ENCODE results near the gene TRMT1. TPM values are rescaled to one million over a fixed set of nuclear protein-coding genes. Genes with fewer than 3 reads are reported as not detected.

The TRMT1 gene
- total RNA-seq, 4 donors from 2014 or later, result 19.4 to 42.5 (median 29.0) TPM

- TF ChIP-seq CTCF (IDR thresholded peaks at IDR 0.05) (no peak), POLR2A (IDR thresholded peaks at IDR 0.05) (no peak)
- H3K9me3 ChIP-seq, result no peaks in the 10 kb centered on the region
- DNase-seq, result no peak
- H3K27ac ChIP-seq, result peak overlapping the region in 3 of 4 donors; percentile 39 to 86 (median 51)
- intact Hi-C loops (cut with DNase I), result loop anchor here (5.0 kb wide), 1 partner anchor 80 kb away; no protein-coding TSS in a partner anchor
- no peaks in the 10 kb centered on the region for H3K27me3 ChIP-seq
- peaks cover 49 to 100% (median 84%) of the 10 kb centered on the region in 3 donors for H3K4me1 ChIP-seq
- H3K36me3 ChIP-seq, result peaks cover 0 to 12% (median 0%) of the 10 kb centered on the region in 3 donors
- H3K4me3 ChIP-seq, result no peak overlapping the region
These were observed 54.2 kb downstream of the TRMT1 start for GRCh38 chr19:13062317-13062716.

- 0% methylated on average over 8 to 17 of the region's 40 CpGs for WGBS, 2 donors
- peak; percentile 17 for DNase-seq
- intact Hi-C loops (cut with DNase I), result loop anchor here (5.0 kb wide), 1 partner anchor 79 kb away; no protein-coding TSS in a partner anchor
These were observed 55.3 kb downstream of the TRMT1 start for GRCh38 chr19:13060964-13061927.

DNA sequence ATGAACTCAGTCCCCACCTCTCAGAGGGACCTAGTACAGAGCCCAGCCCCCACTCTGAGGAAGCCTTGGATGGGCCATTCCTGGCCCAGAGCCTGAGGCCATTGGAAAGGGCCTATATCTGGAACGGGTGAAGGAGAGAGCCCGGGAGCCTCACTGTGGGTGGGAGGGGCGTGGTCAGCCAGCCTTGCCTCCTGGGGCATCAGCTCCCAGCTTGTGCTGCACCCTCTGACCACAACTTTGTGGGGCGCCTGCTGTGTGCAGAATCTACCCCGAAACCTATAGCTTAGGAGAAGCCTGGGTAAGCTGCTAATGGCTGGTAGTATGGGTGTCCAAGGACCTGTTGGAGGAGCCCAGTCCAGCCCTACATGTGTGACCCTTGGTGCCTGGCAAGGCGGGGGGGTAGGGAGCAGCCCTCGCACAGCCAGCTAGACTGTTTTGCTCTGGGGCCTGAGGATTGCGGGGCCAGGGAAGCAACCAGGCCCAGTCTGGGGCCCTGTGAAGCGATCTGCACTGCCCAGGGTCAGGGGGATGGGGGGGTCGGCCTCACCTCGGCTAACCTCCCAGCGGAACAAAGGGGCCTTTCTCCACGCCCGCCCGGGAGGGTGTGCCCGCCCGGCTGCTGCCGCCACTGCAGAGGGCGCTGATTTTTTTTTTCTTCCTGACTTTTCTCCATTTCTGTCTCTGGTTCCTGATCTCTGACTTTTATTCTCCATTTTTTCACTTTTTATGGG lies 56.1 kb downstream of the TRMT1 start:
- Histone ChIP-seq H3K27ac (peak overlapping the region; percentile 51 to 96 (median 90)), H3K4me1 (peaks cover 62 to 100% (median 88%) of the 10 kb centered on the region in 3 donors), H3K9me3 (no peaks in the 10 kb centered on the region), H3K27me3 (no peaks in the 10 kb centered on the region), H3K4me3 (peak overlapping the region in 3 of 4 donors; percentile 41 to 69 (median 48)), H3K36me3 (peaks cover 0 to 1% (median 0%) of the 10 kb centered on the region in 3 donors)
- no peak for DNase-seq
- intact Hi-C loops (cut with DNase I), result loop anchor here (5.0 kb wide), 1 partner anchor 78 kb away; no protein-coding TSS in a partner anchor
- TF ChIP-seq CTCF (IDR thresholded peaks at IDR 0.05) (no peak), POLR2A (IDR thresholded peaks at IDR 0.05) (no peak)
- 4 to 11% methylated on average over 9 to 11 of the region's 19 CpGs for whole genome bisulfite sequencing, 2 donors

More at GRCh38 chr19:13060964-13061927, 55.3 kb downstream of the TRMT1 start:
- Histone ChIP-seq H3K9me3 (no peaks in the 10 kb centered on the region), H3K27me3 (no peaks in the 10 kb centered on the region), H3K36me3 (peaks cover 0 to 8% (median 0%) of the 10 kb centered on the region in 3 donors), H3K4me3 (peak overlapping the region; percentile 15 to 69 (median 44)), H3K4me1 (peaks cover 59 to 100% (median 86%) of the 10 kb centered on the region in 3 donors), H3K27ac (peak overlapping the region; percentile 51 to 96 (median 90))
- TF ChIP-seq POLR2A (IDR thresholded peaks at IDR 0.05), result no peak
- peak; percentile 94 to 97 (median 96) for TF ChIP-seq CTCF (IDR thresholded peaks at IDR 0.05)

- WGBS, 2 donors, result 59 to 69% methylated on average over 11 to 12 of the region's 12 CpGs
- intact Hi-C loops (cut with DNase I), result no loop called here
- H3K36me3 ChIP-seq, result no peaks in the 10 kb centered on the region
- H3K4me1 ChIP-seq, result peaks cover 74 to 100% (median 93%) of the 10 kb centered on the region in 3 donors
- no peak overlapping the region for H3K4me3 ChIP-seq
- no peaks in the 10 kb centered on the region for H3K27me3 ChIP-seq
- TF ChIP-seq CTCF (IDR thresholded peaks at IDR 0.05) (no peak), POLR2A (IDR thresholded peaks at IDR 0.05) (no peak)
- no peaks in the 10 kb centered on the region for H3K9me3 ChIP-seq
- DNase-seq, result no peak
- peak overlapping the region; percentile 23 to 96 (median 88) for H3K27ac ChIP-seq
These were observed 57.4 kb downstream of the TRMT1 start for GRCh38 chr19:13058951-13059660.
